Neural cell (in vitro differentiated cells): Measurements from ENCODE around the gene PIGQ.

ENCODE experiments used
- EP300 ChIP-seq: fragments of 450-650 bp; conservative IDR thresholded peaks from 2 replicates; pipeline ENCODE4 v1.6.1; 2014; ENCODE audit warnings: antibody characterized with exemption, mild to moderate bottlenecking, moderate library complexity; ENCODE audit not compliant: poor library complexity, severe bottlenecking
- POLR2AphosphoS5 ChIP-seq: IDR thresholded peaks from 2 replicates; pipeline ENCODE4 v1.6.1; 2012
- RAD21 ChIP-seq: fragments of 450-650 bp; conservative IDR thresholded peaks from 2 replicates; pipeline ENCODE4 v1.6.1; 2014; ENCODE audit warnings: antibody characterized with exemption, mild to moderate bottlenecking, moderate library complexity
- SMC3 ChIP-seq: fragments of 450-650 bp; conservative IDR thresholded peaks from 2 replicates; pipeline ENCODE4 v1.6.1; 2014; ENCODE audit warnings: antibody characterized with exemption, mild to moderate bottlenecking, moderate library complexity; ENCODE audit not compliant: poor library complexity
- TF ChIP-seq, protein P1 (sequence below): fragments of 450-650 bp; IDR thresholded peaks from 2 replicates; pipeline ENCODE4 v1.5.1; 2014; ENCODE audit warnings: antibody characterized with exemption, mild to moderate bottlenecking, moderate library complexity; ENCODE audit not compliant: poor library complexity, severe bottlenecking
- TF ChIP-seq, protein P2 (sequence below): IDR thresholded peaks from 2 replicates; pipeline ENCODE4 v1.6.1; 2012; ENCODE audit warnings: borderline replicate concordance

- TF ChIP-seq, protein P1, sequence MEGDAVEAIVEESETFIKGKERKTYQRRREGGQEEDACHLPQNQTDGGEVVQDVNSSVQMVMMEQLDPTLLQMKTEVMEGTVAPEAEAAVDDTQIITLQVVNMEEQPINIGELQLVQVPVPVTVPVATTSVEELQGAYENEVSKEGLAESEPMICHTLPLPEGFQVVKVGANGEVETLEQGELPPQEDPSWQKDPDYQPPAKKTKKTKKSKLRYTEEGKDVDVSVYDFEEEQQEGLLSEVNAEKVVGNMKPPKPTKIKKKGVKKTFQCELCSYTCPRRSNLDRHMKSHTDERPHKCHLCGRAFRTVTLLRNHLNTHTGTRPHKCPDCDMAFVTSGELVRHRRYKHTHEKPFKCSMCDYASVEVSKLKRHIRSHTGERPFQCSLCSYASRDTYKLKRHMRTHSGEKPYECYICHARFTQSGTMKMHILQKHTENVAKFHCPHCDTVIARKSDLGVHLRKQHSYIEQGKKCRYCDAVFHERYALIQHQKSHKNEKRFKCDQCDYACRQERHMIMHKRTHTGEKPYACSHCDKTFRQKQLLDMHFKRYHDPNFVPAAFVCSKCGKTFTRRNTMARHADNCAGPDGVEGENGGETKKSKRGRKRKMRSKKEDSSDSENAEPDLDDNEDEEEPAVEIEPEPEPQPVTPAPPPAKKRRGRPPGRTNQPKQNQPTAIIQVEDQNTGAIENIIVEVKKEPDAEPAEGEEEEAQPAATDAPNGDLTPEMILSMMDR, result no peak
- TF ChIP-seq POLR2AphosphoS5 (no peak), RAD21 (no peak), SMC3 (no peak), EP300 (no peak)
- TF ChIP-seq, protein P2, sequence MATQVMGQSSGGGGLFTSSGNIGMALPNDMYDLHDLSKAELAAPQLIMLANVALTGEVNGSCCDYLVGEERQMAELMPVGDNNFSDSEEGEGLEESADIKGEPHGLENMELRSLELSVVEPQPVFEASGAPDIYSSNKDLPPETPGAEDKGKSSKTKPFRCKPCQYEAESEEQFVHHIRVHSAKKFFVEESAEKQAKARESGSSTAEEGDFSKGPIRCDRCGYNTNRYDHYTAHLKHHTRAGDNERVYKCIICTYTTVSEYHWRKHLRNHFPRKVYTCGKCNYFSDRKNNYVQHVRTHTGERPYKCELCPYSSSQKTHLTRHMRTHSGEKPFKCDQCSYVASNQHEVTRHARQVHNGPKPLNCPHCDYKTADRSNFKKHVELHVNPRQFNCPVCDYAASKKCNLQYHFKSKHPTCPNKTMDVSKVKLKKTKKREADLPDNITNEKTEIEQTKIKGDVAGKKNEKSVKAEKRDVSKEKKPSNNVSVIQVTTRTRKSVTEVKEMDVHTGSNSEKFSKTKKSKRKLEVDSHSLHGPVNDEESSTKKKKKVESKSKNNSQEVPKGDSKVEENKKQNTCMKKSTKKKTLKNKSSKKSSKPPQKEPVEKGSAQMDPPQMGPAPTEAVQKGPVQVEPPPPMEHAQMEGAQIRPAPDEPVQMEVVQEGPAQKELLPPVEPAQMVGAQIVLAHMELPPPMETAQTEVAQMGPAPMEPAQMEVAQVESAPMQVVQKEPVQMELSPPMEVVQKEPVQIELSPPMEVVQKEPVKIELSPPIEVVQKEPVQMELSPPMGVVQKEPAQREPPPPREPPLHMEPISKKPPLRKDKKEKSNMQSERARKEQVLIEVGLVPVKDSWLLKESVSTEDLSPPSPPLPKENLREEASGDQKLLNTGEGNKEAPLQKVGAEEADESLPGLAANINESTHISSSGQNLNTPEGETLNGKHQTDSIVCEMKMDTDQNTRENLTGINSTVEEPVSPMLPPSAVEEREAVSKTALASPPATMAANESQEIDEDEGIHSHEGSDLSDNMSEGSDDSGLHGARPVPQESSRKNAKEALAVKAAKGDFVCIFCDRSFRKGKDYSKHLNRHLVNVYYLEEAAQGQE, result no peak
Observed at GRCh38 chr16:558298-559020, 11.3 kb upstream of the PIGQ start.
